Amniotic stem cell (primary cell): Measurements from ENCODE around the gene MYBPH.

Experiments used
- DNase-seq: peaks from one replicate; lab custom pipeline; 2025; lab: John Stamatoyannopoulos, UW

MYBPH gene

GRCh38 chr1:203148579-203148978 lies 27.0 kb downstream of the MYBPH start:
- DNase-seq = no peak

DNA sequence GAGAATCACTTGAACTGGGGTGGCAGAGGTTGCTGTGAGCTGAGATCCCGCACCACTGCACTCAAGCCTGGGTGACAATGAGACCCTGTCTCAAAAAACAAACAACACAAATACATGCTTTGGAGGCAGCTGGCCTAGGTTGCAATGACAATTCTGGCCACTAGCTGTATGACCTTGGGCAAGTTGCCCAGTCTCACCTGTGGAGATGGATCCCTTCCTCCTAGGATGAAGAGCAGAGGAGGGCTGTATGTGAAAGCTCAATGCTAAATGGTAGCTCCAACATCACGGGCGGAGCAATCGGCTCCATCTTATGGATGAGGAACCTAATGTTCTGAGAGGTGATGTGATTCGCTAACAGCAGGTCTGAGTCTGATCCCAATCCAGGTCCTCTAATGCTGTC lies 27.5 kb downstream of the MYBPH start:
- DNase-seq = no peak

- DNase-seq = no peak
These were observed 28.2 kb downstream of the MYBPH start for GRCh38 chr1:203147376-203147775.

- no peak for DNase-seq
These were observed 29.1 kb downstream of the MYBPH start for GRCh38 chr1:203146537-203146936.

- no peak for DNase-seq
These were observed 29.6 kb downstream of the MYBPH start for GRCh38 chr1:203146042-203146369.

DNA sequence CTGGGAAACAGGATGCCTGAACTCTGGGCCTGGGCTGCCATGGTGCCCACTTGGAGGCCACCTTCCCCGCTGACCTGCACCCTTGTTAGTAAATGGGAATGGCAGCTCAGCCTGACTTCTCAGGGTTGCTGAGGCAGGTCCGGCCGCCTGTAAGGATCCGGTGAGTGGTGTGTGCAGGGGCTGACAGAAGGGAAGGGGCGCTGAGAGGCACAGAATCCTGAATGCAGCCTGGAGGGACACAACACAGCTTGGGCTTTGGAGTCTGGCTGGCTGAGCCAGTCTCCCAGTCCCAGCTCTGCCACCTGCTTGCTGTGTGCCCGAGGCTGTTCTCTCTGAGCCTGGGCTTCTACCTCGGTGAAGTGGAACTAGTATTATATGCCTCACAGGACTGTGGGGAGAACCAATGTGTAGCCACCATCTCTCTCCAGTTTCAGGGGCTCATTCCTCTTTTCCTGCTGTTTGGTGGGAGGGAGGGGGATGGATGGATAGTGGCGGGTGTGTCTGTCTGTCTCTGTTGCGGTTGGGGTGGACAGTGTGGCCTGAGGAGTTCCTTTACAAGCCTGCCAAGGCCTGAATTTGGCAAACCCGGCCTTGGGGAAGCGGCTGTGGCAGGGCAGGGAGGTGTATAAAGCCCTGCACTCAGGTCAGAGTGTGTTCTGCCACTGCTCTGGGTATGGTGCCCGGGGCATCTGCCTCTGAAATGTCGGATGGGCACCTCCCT lies 30.1 kb downstream of the MYBPH start:
- DNase-seq = no peak

DNA sequence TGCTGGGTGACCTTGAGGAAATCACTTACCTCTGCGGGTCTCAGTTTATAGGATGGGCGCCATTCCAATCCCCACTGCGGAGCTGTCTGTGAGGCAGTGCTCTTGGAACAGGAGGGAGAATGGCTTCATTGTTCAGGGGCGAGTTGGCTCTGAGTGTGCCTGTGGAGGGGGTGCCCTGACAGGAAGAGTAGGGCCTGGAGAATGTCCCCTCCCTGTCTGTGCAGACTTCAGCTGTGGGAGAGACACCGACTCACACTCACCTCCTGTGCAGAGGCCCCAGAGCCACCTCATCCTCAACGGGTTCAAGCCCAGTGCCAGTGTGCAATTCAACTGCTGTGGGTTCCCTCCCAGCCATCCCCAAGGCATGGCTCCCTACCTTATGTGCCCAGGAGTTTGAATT lies 31.0 kb downstream of the MYBPH start:
- no peak for DNase-seq

DNA sequence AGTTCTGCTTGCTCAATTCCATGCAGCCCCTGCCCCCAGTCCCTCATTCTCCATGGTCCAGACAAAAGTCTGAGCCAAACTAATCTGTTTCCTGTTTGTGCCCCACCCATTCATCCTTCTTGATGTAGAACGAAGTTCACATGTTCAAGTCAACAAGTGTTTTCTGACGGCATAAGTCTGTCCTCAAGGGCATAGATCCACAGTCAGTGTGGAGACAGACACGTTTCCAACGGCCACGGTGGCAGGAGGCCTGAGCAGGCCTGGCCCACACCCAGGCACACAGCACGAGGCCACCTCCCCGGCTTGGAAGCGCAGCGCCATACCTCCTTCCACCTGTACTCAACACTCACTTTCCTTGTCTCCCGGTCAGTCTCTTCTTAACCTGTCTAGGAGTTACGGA lies 32.0 kb downstream of the MYBPH start:
- no peak for DNase-seq

DNA sequence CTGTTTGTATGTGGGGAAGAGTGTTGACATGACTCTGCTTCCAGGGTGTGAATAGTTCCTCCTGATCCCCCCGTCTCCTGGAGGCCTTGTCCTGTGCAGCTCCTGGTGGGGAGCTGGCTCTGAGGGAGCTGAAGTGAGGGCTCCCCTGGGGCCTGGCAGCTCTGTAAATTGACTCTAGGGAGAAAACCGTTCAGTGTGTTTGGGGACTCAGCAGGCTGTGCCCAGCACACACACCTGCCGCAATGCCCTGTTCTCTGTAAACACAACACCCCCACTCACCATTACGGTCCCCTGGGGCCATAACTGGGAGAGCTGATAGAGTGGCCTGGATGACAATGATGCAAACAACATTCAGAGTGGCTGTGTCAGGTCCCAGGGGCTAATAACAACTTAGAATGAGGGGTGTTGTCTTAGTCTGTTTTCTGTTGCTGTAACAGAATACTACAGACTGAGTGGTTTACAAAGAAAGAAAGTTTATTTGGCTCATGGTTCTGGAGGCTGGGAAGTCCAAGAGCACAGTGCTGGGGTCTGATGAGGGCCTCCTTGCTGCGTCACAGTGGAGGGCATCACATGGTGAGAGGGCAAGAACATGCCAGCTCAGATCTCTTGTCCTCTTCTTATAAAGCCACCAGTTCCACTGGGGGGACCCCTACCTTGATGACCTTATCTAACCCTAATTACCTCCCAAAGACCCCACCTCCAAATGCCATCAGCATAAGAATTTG lies 32.8 kb downstream of the MYBPH start:
- no peak for DNase-seq

GRCh38 chr1:203142124-203142523 lies 33.5 kb downstream of the MYBPH start:
- no peak for DNase-seq

GRCh38 chr1:203140743-203141520 lies 34.7 kb downstream of the MYBPH start:
- no peak for DNase-seq

- no peak for DNase-seq
These were observed 35.6 kb downstream of the MYBPH start for GRCh38 chr1:203139976-203140475.

DNA sequence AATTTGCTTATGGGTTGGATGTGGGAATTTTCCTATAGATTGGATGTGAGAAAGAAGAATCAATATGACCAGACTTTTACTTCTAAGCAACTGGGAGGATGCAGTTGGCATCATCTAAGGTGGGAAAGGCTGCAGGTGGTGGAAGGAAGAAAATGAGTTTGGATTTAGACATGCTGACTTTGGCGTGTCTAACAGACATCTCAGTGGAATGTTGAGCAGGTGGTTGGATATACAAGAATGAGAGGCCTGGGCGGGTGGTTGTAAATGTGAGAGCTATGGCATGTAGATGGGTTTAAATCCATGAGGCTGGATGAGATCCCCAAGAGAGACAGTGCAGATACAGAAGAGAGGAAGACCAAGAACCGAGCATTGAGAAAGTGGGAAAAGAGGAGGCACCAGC lies 37.6 kb downstream of the MYBPH start:
- no peak for DNase-seq

DNA sequence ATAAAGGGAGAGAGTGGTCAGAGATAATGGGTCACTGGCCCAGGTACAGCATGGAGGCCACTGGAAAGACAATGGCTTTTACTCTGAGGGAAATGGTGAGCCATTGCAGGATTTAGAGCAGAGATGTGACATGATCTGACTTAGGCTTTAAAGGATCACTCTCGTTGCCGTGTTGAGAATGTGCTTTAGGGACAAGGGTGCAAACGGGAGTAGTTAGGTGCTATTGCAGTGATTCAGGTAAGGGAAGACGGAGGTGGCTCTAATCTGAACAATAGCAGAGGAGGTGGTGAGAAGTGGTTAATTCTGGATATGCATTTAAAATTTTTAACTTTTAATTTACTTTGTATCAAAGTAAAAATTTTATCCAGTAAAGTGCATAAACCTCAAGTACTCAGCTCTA lies 38.3 kb downstream of the MYBPH start:
- DNase-seq = no peak

DNA sequence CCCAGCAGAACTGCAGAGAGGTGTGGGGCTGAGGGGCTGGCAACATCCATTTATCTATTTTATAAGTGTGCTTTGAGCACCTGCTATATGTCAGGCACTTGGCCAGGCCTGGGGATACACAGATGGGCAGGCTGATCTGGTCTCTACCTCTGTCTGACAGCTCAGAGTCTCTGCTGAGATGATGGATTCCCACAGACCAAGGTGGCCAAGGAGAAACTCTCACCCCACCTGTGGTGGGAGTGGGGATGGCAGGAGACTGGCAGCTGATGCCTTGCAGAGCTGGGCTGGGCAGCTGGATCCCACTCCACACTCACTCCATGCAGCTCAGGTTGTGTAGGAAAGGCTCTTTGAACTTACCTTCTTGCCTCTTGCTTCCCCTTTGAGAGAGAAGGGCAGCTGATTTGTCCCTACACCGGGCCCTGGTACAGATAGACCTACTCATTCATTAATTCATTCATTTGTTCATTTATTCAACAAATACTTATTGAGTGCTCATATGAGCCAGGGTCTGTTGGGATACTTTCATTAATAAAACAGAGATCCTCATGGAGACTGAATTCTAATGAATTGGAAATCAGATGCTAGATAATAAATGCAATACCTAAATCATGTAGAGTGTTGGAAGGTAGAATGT lies 39.1 kb downstream of the MYBPH start:
- DNase-seq = no peak

- DNase-seq = no peak
These were observed 39.9 kb downstream of the MYBPH start for GRCh38 chr1:203135636-203136305.

DNA sequence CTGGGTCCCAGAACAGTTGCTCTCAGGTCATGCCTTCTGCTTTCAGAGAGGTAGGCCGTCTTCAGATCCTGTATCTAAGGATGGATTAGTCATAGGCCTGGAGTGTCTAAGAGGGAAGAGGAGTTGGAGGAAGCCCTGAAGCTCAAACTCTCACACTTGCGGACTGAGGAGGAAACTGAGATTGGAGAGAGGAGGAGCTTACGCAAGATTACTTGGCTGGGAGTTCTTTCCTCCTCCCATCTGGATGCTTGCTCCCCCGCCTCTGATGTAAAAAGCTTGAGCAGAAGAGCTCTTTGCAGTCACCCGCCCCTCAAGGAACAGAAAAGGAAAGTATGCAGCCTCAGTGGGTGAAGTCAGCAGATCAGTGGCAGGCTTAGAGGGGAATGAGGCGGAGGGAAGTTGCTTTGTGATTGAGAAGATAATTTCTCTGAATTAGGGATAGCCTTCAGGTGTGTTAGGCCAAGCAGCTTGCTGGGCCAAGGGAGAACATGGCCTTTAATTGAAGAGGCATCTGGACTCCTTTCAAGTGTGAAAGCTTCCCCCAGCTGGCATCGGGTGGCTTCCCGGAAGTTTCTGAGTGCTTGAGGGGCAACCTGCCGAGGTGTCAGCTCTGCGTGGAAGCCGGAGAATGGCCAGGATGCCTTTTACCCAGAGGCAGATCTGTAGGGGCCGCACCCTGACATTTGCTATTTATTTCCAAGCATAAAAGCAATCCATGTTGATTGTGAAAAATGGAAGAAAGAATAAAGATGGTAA lies 41.5 kb downstream of the MYBPH start:
- DNase-seq = no peak

- no peak for DNase-seq
These were observed 44.0 kb downstream of the MYBPH start for GRCh38 chr1:203131548-203132200.

DNA sequence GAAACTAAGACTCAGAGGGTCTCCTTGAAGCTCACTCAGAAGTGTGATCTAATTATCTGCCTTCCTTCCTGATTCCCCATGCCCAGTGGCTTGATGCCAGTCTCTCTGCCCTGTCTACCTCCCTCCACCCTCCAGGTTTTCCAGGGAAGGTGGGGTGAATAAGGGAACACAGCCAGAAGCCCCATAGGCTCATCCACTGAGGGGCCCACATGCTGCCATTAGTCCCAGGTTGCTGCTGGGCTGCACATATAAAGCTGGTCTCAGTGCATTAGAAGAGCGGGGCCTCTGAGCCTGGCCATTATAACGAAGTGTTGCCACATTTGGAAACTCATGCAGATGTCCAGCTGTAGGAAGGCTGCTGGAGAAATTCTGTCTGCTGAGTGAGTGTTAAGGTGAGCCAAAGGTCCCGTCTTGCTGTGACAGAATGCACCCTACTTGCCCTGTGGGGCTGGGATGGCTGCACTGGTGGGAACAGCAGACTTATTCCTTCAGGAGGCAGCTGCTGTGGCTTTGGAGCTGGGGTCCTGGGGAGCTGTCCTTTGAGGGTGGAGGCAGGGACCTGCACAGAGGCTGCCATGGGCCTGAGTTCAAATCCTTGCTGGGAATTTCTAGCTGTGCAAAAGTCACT lies 45.2 kb downstream of the MYBPH start:
- no peak for DNase-seq
